ENCODE measurements around the gene ZHX3. TPM values are rescaled to one million over a fixed set of nuclear protein-coding genes. Genes with fewer than 3 reads are reported as not detected.
A peak's percentile ranks its signal among the peaks of the same experiment; 100 is the strongest.

ZHX3 gene
- total RNA-seq, 1 donor from 2014 or later = 34.6 TPM

DNA sequence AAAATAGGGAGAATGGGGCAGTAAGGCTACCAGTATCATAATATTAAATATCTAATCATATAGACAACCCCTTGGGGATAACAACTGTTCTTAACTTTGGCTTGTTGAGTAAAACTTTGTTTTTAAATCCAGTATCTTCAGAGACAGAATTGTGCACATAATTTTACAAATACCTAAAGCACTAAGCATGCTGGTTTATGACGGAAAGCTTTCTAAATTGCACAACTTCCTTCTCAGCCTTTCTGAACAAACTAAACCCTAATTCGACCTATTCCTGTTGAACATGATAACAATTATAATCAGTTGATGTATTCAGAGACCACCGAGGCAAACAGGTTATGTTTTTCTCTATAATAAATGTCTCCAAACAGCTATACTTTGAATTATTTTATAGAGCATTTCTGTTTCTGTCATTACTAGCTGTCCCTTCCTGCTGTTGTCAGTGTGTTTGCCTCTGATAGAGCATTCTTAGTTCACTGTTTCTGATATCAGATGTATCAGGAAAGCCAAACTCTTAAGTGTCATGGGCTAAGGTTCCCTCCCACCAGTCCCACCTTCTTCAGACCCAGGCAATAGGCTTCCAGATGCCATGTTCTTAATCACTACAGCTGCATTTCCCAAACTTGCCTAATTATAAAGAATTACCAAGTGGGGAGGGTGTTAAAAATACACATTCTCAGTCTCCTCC lies 8.7 kb downstream of the ZHX3 start:
- Histone ChIP-seq H3K4me3 (no peak overlapping the region), H3K9me3 (replicated peaks) (no peaks in the 10 kb centered on the region), H3K36me3 (no peaks in the 10 kb centered on the region), H3K27me3 (ENCODE audit: low read depth) (no peaks in the 10 kb centered on the region), H3K4me1 (peaks cover 73% of the 10 kb centered on the region), H3K27ac (replicated peaks) (peak overlapping the region; percentile 69)
- intact Hi-C loops (cut with micrococcal nuclease) = no loop called here
- TF ChIP-seq, protein P1, sequence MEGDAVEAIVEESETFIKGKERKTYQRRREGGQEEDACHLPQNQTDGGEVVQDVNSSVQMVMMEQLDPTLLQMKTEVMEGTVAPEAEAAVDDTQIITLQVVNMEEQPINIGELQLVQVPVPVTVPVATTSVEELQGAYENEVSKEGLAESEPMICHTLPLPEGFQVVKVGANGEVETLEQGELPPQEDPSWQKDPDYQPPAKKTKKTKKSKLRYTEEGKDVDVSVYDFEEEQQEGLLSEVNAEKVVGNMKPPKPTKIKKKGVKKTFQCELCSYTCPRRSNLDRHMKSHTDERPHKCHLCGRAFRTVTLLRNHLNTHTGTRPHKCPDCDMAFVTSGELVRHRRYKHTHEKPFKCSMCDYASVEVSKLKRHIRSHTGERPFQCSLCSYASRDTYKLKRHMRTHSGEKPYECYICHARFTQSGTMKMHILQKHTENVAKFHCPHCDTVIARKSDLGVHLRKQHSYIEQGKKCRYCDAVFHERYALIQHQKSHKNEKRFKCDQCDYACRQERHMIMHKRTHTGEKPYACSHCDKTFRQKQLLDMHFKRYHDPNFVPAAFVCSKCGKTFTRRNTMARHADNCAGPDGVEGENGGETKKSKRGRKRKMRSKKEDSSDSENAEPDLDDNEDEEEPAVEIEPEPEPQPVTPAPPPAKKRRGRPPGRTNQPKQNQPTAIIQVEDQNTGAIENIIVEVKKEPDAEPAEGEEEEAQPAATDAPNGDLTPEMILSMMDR (IDR thresholded peaks at IDR 0.05; ENCODE audit: borderline replicate concordance) = no peak
- DNase-seq = no peak

DNA sequence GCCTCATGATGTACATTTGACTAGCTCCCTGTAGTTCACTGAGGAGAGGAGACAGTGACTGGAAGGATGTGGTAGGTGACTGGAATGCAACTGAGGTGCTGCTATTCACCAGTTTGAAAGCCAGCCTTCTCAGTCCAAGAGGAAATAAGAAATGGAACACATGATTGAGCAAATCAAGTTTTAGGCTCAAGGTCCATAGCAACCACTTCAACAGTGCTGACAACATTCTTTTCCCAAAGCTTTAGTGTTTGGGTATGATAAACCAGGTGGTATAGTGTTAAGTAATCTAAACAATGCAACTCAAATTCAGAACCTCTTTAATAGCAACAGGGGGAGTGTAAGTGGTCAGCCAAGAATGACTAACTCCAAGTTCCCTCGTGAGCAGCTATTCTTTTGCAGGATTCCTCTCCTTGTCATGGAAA lies 9.2 kb downstream of the ZHX3 start:
- peaks cover 70% of the 10 kb centered on the region for H3K4me1 ChIP-seq
- H3K36me3 ChIP-seq = no peaks in the 10 kb centered on the region
- no peak overlapping the region for H3K4me3 ChIP-seq
- no peaks in the 10 kb centered on the region for H3K9me3 ChIP-seq (replicated peaks)
- H3K27ac ChIP-seq (replicated peaks) = peak overlapping the region; percentile 69
- no peaks in the 10 kb centered on the region for H3K27me3 ChIP-seq (ENCODE audit: low read depth)
- no peak for DNase-seq
- TF ChIP-seq, protein P1 (IDR thresholded peaks at IDR 0.05; ENCODE audit: borderline replicate concordance) = no peak
- intact Hi-C loops (cut with micrococcal nuclease) = no loop called here

DNA sequence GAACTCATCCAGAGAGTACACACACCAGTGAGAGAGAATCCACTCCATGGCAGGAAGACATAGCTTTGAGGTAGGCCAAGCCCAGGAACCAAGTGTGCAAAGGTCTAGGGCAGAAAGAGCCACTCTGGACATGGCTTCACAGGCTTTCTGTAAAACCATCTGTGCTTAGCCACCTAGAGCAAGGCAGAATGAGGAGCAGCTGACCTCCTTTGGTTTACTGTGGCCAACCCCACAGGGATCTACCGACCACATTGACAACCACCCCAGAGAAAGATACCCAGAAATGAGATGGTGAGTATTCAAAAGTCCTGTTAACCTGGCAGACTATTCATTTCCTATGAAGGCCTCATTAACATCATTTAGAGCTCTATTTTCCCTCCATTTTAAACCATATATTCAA lies 10.5 kb downstream of the ZHX3 start:
- Histone ChIP-seq H3K9me3 (replicated peaks) (no peaks in the 10 kb centered on the region), H3K27ac (replicated peaks) (no peak overlapping the region), H3K36me3 (no peaks in the 10 kb centered on the region), H3K4me1 (peaks cover 58% of the 10 kb centered on the region), H3K27me3 (ENCODE audit: low read depth) (no peaks in the 10 kb centered on the region), H3K4me3 (no peak overlapping the region)
- TF ChIP-seq, protein P1 (IDR thresholded peaks at IDR 0.05; ENCODE audit: borderline replicate concordance) = no peak
- no peak for DNase-seq
- intact Hi-C loops (cut with micrococcal nuclease) = no loop called here

DNA sequence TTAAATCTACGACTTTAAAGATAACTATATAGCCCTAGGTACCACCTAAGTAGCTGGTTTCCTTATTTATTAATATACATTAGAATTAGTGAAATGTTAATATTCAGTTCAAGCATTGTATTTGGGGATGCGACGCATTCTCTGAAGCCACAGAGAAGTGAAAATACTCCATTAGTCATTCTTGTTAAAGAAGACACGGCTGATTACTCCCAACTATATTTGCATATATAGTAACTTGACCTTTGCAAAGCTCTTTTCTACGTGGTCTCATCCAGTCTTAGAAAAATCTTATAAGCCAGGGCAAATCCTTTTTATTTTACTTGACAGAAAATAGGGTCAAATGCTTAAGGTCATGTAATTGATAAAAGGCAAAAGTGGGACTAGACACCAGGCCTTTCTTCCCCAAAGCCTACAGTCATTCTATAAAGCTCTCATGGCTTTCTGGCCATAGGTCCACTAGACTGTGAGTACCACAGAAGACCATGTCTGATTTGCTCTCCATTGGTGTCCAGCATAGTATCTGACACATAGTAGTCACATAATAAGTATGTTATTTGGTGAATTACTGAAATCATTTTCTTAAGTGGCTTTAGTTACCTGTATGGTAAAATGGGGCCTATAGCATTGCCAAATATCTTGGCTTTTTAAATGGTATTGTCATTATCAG lies 11.3 kb downstream of the ZHX3 start:
- Histone ChIP-seq H3K27me3 (ENCODE audit: low read depth) (no peaks in the 10 kb centered on the region), H3K36me3 (no peaks in the 10 kb centered on the region), H3K4me1 (peaks cover 54% of the 10 kb centered on the region), H3K4me3 (no peak overlapping the region), H3K9me3 (replicated peaks) (no peaks in the 10 kb centered on the region), H3K27ac (replicated peaks) (no peak overlapping the region)
- DNase-seq = no peak
- TF ChIP-seq, protein P1 (IDR thresholded peaks at IDR 0.05; ENCODE audit: borderline replicate concordance) = no peak
- intact Hi-C loops (cut with micrococcal nuclease) = no loop called here

DNA sequence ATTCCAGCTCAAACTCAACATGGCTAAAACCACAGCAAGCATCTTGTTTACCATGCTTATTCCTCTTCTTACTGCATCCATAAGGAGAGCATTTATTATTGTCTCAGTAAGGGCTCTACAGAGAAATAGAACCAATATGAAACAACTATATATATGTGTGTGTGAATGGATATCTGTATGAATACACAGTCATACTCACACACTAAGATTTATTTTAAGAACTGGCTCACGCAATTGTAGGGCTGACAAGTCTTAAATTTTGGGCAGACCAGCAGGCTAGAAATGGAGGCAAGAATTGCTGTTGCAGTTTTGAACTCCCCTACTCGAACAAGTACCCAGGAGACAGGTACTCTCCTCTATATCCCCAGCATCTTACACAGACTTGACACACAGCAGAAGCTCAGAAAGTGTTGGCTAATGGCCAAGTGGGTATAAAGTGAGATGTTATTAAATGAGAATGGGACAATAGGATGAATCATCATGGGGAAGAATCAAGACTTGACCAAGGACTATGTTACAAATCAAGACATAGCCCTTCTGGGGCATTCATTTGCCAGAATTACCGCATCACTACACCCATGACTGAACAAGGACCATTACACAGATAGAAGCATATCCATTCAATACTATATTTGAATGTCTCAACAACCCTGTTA lies 13.0 kb downstream of the ZHX3 start:
- DNase-seq = no peak
- no peaks in the 10 kb centered on the region for H3K27me3 ChIP-seq (ENCODE audit: low read depth)
- no peak overlapping the region for H3K4me3 ChIP-seq
- no peak overlapping the region for H3K27ac ChIP-seq (replicated peaks)
- no peaks in the 10 kb centered on the region for H3K9me3 ChIP-seq (replicated peaks)
- intact Hi-C loops (cut with micrococcal nuclease) = no loop called here
- H3K4me1 ChIP-seq = peaks cover 58% of the 10 kb centered on the region
- no peaks in the 10 kb centered on the region for H3K36me3 ChIP-seq
- TF ChIP-seq, protein P1 (IDR thresholded peaks at IDR 0.05; ENCODE audit: borderline replicate concordance) = no peak

Data from left ventricle myocardium inferior (tissue), 1 donor.